Measurements from ENCODE around the gene IL23A. TPM values are rescaled to one million over a fixed set of nuclear protein-coding genes. Genes with fewer than 3 reads are reported as not detected.

The IL23A gene
- polyA plus RNA-seq, 3 donors = 1.0 to 4.8 (median 1.6) TPM

- Histone ChIP-seq H2AFZ (ENCODE audit: insufficient read depth, low read depth, low read length, poor library complexity, severe bottlenecking) (no peak overlapping the region), H3K9me3 (replicated peaks in 1 of 2; ENCODE audit: control insufficient read depth in 1 of 2, insufficient read depth in 1 of 2, low read length in 2 of 2) (peaks cover 0 to 3% of the 10 kb centered on the region in 2 donors), H3K9ac (ENCODE audit: insufficient read depth, low read length, poor library complexity, severe bottlenecking) (no peak overlapping the region), H3K36me3 (replicated peaks in 1 of 2; ENCODE audit: control insufficient read depth in 1 of 2, insufficient read depth in 2 of 2, low read length in 2 of 2) (no peaks in the 10 kb centered on the region), H3K79me2 (ENCODE audit: insufficient read depth, low read length) (no peaks in the 10 kb centered on the region), H3K27me3 (ENCODE audit: control insufficient read depth in 2 of 2, insufficient read depth in 2 of 2, low read length in 2 of 2) (no peaks in the 10 kb centered on the region), H3K4me3 (replicated peaks in 1 of 3; ENCODE audit: low read depth in 2 of 3, low read length in 3 of 3) (no peak overlapping the region), H3K4me1 (ENCODE audit: control insufficient read depth in 1 of 2, insufficient read depth in 2 of 2, low read length in 2 of 2) (peaks cover 23 to 26% of the 10 kb centered on the region in 2 donors), H3K4me2 (replicated peaks; ENCODE audit: extremely low read depth, low read length, poor library complexity, severe bottlenecking) (no peak overlapping the region), H4K20me1 (ENCODE audit: insufficient read depth, low read length) (no peaks in the 10 kb centered on the region), H3K27ac (ENCODE audit: low read depth in 1 of 2, low read length in 2 of 2) (no peak overlapping the region)
- TF ChIP-seq, protein P1, sequence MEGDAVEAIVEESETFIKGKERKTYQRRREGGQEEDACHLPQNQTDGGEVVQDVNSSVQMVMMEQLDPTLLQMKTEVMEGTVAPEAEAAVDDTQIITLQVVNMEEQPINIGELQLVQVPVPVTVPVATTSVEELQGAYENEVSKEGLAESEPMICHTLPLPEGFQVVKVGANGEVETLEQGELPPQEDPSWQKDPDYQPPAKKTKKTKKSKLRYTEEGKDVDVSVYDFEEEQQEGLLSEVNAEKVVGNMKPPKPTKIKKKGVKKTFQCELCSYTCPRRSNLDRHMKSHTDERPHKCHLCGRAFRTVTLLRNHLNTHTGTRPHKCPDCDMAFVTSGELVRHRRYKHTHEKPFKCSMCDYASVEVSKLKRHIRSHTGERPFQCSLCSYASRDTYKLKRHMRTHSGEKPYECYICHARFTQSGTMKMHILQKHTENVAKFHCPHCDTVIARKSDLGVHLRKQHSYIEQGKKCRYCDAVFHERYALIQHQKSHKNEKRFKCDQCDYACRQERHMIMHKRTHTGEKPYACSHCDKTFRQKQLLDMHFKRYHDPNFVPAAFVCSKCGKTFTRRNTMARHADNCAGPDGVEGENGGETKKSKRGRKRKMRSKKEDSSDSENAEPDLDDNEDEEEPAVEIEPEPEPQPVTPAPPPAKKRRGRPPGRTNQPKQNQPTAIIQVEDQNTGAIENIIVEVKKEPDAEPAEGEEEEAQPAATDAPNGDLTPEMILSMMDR (IDR thresholded peaks at IDR 0.05) = no peak
- intact Hi-C loops (cut with micrococcal nuclease) = no loop called here
- Mint-ChIP-seq H3K27ac (no peak overlapping the region), H3K36me3 (no peaks in the 10 kb centered on the region), H3K9me3 (peaks cover 4 to 19% (median 13%) of the 10 kb centered on the region in 7 donors), H3K27me3 (ENCODE audit: low read depth in 3 of 3) (peaks cover 0 to 2% (median 2%) of the 10 kb centered on the region in 3 donors), H3K4me3 (no peak overlapping the region), H3K4me1 (peaks cover 27% of the 10 kb centered on the region)
- no CpG with 5 or more reads among the region's 1 CpG for WGBS (ENCODE audit: insufficient coverage)
- no peak for DNase-seq
Measured at GRCh38 chr12:56373515-56373914, 34.8 kb downstream of the IL23A start.

- Histone ChIP-seq H3K4me3 (replicated peaks in 1 of 3; ENCODE audit: low read depth in 2 of 3, low read length in 3 of 3) (peak overlapping the region in 1 of 3 experiments; percentile 36), H3K4me2 (replicated peaks; ENCODE audit: extremely low read depth, low read length, poor library complexity, severe bottlenecking) (peak overlapping the region; percentile 19), H3K4me1 (ENCODE audit: control insufficient read depth in 1 of 2, insufficient read depth in 2 of 2, low read length in 2 of 2) (peaks cover 23 to 26% of the 10 kb centered on the region in 2 donors), H4K20me1 (ENCODE audit: insufficient read depth, low read length) (no peaks in the 10 kb centered on the region), H3K36me3 (replicated peaks in 1 of 2; ENCODE audit: control insufficient read depth in 1 of 2, insufficient read depth in 2 of 2, low read length in 2 of 2) (no peaks in the 10 kb centered on the region), H3K79me2 (ENCODE audit: insufficient read depth, low read length) (no peaks in the 10 kb centered on the region), H3K27me3 (ENCODE audit: control insufficient read depth in 2 of 2, insufficient read depth in 2 of 2, low read length in 2 of 2) (no peaks in the 10 kb centered on the region), H3K27ac (ENCODE audit: low read depth in 1 of 2, low read length in 2 of 2) (peak overlapping the region in 1 of 2 donors; percentile 26), H2AFZ (ENCODE audit: insufficient read depth, low read depth, low read length, poor library complexity, severe bottlenecking) (peak overlapping the region; percentile 77), H3K9ac (ENCODE audit: insufficient read depth, low read length, poor library complexity, severe bottlenecking) (no peak overlapping the region), H3K9me3 (replicated peaks in 1 of 2; ENCODE audit: control insufficient read depth in 1 of 2, insufficient read depth in 1 of 2, low read length in 2 of 2) (peaks cover 0 to 3% of the 10 kb centered on the region in 2 donors)
- H3K4me1 Mint-ChIP-seq = peaks cover 27% of the 10 kb centered on the region
- peak overlapping the region in 1 of 2 donors; percentile 42 for H3K4me3 Mint-ChIP-seq
- TF ChIP-seq, protein P1 (IDR thresholded peaks at IDR 0.05) = no peak
- H3K9me3 Mint-ChIP-seq = peaks cover 4 to 19% (median 12%) of the 10 kb centered on the region in 7 donors
- peaks cover 0 to 2% (median 2%) of the 10 kb centered on the region in 3 donors for H3K27me3 Mint-ChIP-seq (ENCODE audit: low read depth in 3 of 3)
- WGBS (ENCODE audit: insufficient coverage) = 100% methylated on average over 3 of the region's 7 CpGs
- no peaks in the 10 kb centered on the region for H3K36me3 Mint-ChIP-seq
- peak overlapping the region in 5 of 7 donors; percentile 22 to 65 (median 56) for H3K27ac Mint-ChIP-seq
- intact Hi-C loops (cut with micrococcal nuclease) = no loop called here
- DNase-seq = no peak
Measured at GRCh38 chr12:56374726-56375597, 36.3 kb downstream of the IL23A start.

Measured in CD14-positive monocyte (primary cell).